ENCODE measurements around the gene CDC73.

The CDC73 gene

GRCh38 chr1:193299038-193299437, 177.2 kb downstream of the CDC73 start:
- no peak for DNase-seq

DNA sequence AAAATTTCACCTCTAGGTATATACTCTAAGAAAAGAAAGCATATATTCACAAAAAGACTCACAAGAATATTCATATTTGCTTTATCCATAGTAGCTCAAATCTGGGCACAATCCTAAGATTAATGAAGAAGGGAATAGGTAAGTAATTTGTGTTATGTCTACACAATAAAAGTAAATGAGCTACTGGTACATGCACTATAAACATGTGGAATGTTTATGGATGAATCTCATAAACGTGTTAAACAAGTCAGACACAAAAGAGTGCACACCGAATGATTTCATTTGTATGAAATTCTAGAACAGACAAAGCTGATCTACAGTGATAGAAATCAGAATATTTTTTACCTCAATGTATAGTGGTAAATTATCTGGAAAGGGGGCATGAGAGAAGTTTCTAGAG, 179.9 kb downstream of the CDC73 start:
- DNase-seq = no peak

GRCh38 chr1:193303849-193304248, 182.0 kb downstream of the CDC73 start:
- no peak for DNase-seq

Data from hematopoietic multipotent progenitor cell treated with erythropoietin and hydrocortisone succinate and interleukin-3 and kit ligand, for 8 days (in vitro differentiated cells).